Adipocyte (in vitro differentiated cells): ENCODE data around the gene EIF3D.
A peak's percentile ranks its signal among the peaks of the same experiment; 100 is the strongest.

ENCODE experiments used
- DNase-seq: peaks from one replicate; pipeline ENCODE4 v3.0.0-alpha.2; 2015; ENCODE audit warnings: low read depth
- H3K27me3 ChIP-seq: replicated peaks from 2 replicates; pipeline ENCODE4 v1.7.0; 2013; ENCODE audit warnings: mild to moderate bottlenecking, low read length, moderate library complexity; ENCODE audit not compliant: control insufficient read depth, insufficient read depth
- H3K36me3 ChIP-seq: 2 replicates; pipeline ENCODE4 v1.7.0; 2013; ENCODE audit warnings: low read length, mild to moderate bottlenecking, moderate library complexity; ENCODE audit not compliant: control insufficient read depth, insufficient read depth, severe bottlenecking
- H3K4me1 ChIP-seq: 2 replicates; pipeline ENCODE4 v1.7.0; 2013; ENCODE audit warnings: mild to moderate bottlenecking, low read length, moderate library complexity; ENCODE audit not compliant: control insufficient read depth, insufficient read depth
- H3K4me3 ChIP-seq: 2 replicates; pipeline ENCODE4 v1.7.0; 2013; ENCODE audit warnings: mild to moderate bottlenecking, low read length, moderate library complexity
- H3K9ac ChIP-seq: 2 replicates; pipeline ENCODE4 v1.7.0; 2013; ENCODE audit warnings: mild to moderate bottlenecking, low read length, moderate library complexity
- H3K9me3 ChIP-seq: 2 replicates; pipeline ENCODE4 v1.7.0; 2013; ENCODE audit warnings: mild to moderate bottlenecking, low read length, moderate library complexity; ENCODE audit not compliant: control insufficient read depth

Gene EIF3D

GRCh38 chr22:36463783-36464184 is 65.2 kb downstream of the EIF3D start:
- DNase-seq: no peak
- no peaks in the 10 kb centered on the region for H3K27me3 ChIP-seq
- H3K9me3 ChIP-seq: no peaks in the 10 kb centered on the region
- no peak overlapping the region for H3K9ac ChIP-seq
- peaks cover 43% of the 10 kb centered on the region for H3K4me1 ChIP-seq
- no peak overlapping the region for H3K4me3 ChIP-seq
- no peaks in the 10 kb centered on the region for H3K36me3 ChIP-seq

GRCh38 chr22:36461665-36462649 is 67.0 kb downstream of the EIF3D start:
- no peaks in the 10 kb centered on the region for H3K36me3 ChIP-seq

More at GRCh38 chr22:36461665-36462649, 67.0 kb downstream of the EIF3D start:
- H3K9me3 ChIP-seq: no peaks in the 10 kb centered on the region
- peaks cover 38% of the 10 kb centered on the region for H3K4me1 ChIP-seq
- no peak overlapping the region for H3K4me3 ChIP-seq
- no peaks in the 10 kb centered on the region for H3K27me3 ChIP-seq
- no peak overlapping the region for H3K9ac ChIP-seq
- DNase-seq: peak; percentile 74
